COR-L47 (cell line): ENCODE measurements around the gene KRT86.

Experiments
- DNase-seq: peaks from one replicate; lab custom pipeline; 2025; lab: John Stamatoyannopoulos, UW

The KRT86 gene

DNA sequence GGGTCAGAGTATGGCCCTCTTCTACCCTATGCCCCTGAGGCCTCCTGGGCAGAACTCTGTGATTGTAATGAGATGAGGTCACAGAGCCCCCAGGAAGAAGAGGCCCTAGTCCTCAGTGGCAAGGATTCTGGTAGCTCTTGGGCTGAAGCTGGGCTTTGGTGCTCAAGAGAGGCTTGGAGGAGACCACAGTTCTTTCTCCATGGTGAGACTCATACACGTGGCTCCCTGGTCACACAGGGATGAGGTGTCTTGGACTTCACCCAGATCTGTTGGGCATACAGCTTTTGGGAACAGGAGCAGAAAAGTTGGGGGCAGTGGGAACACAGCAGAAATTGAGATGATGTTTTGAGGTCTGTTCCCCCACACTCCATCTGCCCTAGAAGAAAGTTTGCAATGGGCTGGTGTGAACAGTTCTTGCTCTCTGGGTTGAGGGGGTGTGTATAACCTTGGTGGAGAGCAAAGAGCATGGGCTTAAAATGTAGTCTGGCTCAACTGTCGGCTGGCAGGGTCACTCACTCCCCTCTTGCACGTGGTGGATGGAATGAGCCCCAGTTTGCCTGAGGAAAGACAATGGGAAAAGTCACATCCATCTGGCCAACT lies at the start of gene KRT86:
TSS of gene KRT86 (plus strand) at position 125 of the 600 bp plus-strand sequence. CDS start 27,272 bp downstream, outside the sequence.
- no peak for DNase-seq

- DNase-seq: no peak
Observed at GRCh38 chr12:52225752-52226151, 48.7 kb upstream of the KRT86 start.

- no peak for DNase-seq
Observed at GRCh38 chr12:52226446-52226845, 48.0 kb upstream of the KRT86 start.

GRCh38 chr12:52227606-52228166 lies 46.8 kb upstream of the KRT86 start:
- DNase-seq: no peak

DNA sequence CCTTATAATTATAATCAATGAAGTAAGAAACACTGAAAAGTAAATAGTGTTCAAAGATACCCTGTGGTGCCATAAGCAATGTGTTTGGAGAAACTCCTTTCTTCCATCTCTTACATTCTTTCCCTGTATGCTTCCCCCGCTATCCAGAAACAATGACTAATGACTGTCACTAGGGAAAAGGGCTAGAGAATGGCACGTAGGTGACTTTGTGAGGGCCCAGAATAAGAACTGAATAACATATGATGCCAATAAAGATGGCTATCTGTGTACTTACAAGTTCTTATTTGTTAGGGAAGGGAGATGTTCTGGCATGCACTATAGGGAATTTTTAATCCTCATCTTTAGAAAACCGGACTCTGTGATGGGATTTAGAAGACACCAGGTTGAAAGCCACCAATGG lies 46.1 kb upstream of the KRT86 start:
- no peak for DNase-seq

GRCh38 chr12:52228931-52229330 lies 45.5 kb upstream of the KRT86 start:
- DNase-seq: no peak

GRCh38 chr12:52229836-52230343 lies 44.6 kb upstream of the KRT86 start:
- DNase-seq: no peak

GRCh38 chr12:52230364-52231281 lies 43.8 kb upstream of the KRT86 start:
- no peak for DNase-seq

DNA sequence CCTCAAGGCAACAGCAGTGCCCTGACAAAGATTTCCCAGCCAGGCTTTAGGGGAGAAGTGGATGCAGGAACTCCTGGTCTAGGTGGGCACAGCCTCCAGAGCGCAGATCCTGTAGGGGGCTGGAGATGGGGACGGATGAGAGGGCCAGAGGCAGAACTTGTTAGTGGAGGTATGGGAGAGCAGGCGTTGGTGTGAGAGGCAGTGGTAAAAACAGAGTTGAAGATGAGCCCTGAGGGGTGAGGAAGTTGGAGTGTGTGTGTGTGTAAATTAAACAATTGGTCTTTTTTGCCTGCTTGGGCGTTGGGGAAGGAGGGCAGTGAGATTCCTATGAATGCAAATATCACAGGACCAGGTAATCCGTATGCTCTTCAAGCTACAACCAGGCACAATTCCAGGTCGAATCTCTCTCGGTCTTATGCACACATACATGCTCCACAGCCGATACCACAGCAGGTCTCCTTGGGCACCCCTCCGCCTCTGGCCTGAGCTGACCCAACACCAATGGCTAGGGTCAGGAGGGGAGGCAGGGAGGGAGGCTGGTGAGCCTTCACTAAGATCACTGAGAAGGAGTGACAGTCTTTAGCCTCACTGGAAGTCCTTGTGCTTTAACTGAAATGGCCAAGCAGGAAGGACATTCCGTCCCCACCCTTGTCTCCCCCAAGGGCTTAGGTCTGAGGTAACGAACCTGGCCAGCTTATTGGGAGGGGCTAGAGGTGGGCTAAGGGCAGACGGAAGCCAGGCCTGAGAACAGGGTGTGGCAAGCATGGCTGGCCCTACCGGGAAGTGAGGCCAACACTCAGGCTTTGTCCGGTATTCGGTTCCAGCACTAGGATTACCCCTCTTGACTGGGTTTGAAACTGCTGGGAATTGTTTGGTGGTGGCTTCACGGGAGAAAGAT lies 42.9 kb upstream of the KRT86 start:
- DNase-seq: no peak

GRCh38 chr12:52232203-52232673 lies 42.2 kb upstream of the KRT86 start:
- DNase-seq: no peak

DNA sequence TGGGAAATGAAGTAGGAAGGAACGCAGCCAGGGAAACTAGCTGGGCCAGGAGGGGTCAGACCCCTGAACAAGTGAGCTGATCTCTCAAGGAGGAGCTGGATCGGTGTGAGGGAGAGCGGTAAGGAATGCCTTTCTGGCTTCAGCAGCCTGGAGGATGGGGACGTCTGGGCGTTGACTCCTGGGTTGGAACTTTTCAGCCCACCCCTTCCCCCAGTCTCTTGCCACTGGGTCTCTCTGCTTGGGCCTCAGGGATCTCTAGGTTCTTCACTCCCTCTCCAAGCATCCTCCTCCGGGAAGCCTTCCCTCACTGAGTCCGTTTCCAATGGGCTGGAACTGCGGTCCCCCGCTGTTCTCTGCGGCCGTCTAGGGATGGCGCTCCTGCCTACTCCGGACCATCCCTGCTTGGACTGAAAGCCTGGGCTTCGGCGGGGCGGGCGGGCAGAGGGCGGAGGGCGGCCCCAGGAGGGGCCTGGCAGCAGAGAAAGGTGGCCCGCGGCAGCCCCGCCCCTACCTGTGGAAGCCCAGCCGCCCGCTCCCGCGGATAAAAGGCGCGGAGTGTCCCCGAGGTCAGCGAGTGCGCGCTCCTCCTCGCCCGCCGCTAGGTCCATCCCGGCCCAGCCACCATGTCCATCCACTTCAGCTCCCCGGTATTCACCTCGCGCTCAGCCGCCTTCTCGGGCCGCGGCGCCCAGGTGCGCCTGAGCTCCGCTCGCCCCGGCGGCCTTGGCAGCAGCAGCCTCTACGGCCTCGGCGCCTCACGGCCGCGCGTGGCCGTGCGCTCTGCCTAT lies 41.6 kb upstream of the KRT86 start, which contains the start of gene KRT7:
TSS of gene KRT7 (plus strand) at position 570 of the 788 bp plus-strand sequence. CDS start at position 624, 54 bp downstream.
- no peak for DNase-seq

GRCh38 chr12:52233462-52234207 lies 40.8 kb upstream of the KRT86 start:
- no peak for DNase-seq

DNA sequence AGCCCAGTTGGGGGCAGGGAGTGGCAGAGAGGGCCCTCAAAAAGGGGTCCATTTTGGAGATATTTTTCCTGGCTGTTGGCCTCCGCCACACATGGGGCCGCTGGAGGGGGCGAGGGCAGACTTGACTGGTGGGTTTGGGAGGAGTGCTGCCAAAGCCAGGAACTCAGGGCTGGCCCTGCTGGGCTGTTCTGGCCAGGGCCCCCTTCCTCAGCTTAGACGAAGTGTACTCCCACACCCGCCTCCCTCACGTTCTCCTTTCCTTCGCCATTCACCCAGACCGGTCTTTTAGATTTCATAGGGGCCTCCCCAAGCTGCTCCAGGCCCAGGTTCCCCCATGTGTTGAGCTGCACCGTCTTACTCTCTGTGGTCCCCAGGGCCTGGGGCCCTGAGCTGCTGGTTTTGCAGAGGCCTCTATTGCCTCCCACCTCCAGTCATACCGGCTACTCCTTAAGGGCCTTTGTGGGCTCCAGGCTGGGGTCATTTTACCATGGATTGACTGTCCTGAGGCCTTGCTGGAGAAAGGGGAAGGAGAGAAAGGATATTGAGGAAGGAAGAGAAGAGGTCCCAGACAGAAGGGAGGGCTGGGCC lies 40.1 kb upstream of the KRT86 start:
- no peak for DNase-seq

- no peak for DNase-seq
Observed at GRCh38 chr12:52235001-52235764, 39.3 kb upstream of the KRT86 start.

GRCh38 chr12:52235822-52236361 lies 38.6 kb upstream of the KRT86 start:
- DNase-seq: peak; percentile 70

- DNase-seq: no peak
Observed at GRCh38 chr12:52236386-52237050, 37.9 kb upstream of the KRT86 start.

- no peak for DNase-seq
Observed at GRCh38 chr12:52238207-52238840, 36.1 kb upstream of the KRT86 start.
